Stimulated activated CD4-positive, alpha-beta T cell treated with anti-CD3 and anti-CD28 coated beads, Interleukin-12 subunit alpha, Interleukin-12 subunit beta, amount 100 ng/mL, for 48 hours (primary cell): Measurements from ENCODE around the gene FAM186B.
"Not testable (repeated sequence)": the region's sequence is repeated elsewhere in the genome, so short reads cannot be mapped to it uniquely, and the experiment has no call there.

Experiments used
- DNase-seq, 3 donors: peaks; one replicate each; pipeline ENCODE4 v3.0.0-alpha.2; 2020; ENCODE audit warnings: low read depth in 2 of 3, low spot score in 1 of 3

The FAM186B gene, protein sequence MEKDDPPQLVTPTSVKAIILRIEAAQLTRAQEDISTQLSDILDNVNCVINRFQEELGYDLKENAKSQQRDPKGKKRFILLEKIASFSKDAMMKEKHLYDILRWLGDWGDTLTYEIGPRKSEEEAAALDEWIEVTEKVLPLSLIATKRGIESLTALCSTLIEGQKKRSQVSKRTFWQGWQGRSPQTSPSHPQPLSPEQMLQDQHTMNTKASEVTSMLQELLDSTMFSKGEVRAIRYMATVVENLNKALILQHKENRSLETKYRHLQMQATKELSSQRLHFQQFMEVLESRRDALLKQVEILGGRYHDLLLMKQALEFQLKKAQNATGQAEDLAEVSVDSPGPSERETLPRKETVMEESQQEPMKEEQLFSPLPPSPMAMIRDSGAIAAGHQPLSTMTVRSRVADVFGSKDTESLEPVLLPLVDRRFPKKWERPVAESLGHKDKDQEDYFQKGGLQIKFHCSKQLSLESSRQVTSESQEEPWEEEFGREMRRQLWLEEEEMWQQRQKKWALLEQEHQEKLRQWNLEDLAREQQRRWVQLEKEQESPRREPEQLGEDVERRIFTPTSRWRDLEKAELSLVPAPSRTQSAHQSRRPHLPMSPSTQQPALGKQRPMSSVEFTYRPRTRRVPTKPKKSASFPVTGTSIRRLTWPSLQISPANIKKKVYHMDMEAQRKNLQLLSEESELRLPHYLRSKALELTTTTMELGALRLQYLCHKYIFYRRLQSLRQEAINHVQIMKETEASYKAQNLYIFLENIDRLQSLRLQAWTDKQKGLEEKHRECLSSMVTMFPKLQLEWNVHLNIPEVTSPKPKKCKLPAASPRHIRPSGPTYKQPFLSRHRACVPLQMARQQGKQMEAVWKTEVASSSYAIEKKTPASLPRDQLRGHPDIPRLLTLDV

DNA sequence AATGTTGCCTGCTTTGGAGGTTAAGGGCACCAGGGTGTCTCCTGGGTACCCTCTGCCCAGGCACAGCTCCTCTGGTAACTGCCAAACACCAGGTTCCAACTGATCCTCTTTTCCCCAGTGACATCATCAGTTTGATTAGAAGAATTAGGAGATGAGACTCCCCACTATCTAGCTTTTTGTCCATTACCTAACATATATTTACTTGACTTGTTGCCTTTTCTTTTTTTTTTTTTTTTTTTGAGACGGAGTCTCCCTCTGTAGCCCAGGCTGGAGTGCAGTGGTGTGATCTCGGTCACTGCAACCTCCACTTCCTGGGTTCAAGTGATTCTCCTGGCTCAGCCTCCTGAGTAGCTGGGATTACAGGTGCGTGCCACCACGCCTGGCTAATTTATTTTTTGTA, at the start of gene FAM186B:
FAM186B (minus strand) TSS at position 101 of the 400 bp plus-strand sequence. CDS start 162 bp downstream, outside the sequence.
- DNase-seq, result not testable (repeated sequence)

DNA sequence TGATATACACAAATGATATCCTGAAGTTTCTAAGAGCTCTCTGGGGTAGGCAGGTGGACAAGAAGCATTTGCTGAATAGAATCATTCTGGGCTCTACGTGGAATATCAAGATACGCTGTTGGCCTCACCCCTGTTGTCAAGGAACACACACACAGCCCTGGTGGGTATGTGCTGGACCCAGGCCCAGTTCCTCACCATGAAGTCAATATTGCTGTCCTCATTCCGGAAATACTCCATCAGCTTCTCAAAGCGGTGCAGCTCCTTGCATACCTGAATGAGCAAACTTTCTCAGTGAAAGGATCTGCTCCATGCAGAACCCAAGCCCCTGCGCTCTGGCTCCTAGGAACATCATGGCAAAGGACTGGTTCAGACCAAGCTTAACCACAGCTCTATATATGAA, 49.3 kb upstream of the FAM186B start:
- DNase-seq, result no peak

DNA sequence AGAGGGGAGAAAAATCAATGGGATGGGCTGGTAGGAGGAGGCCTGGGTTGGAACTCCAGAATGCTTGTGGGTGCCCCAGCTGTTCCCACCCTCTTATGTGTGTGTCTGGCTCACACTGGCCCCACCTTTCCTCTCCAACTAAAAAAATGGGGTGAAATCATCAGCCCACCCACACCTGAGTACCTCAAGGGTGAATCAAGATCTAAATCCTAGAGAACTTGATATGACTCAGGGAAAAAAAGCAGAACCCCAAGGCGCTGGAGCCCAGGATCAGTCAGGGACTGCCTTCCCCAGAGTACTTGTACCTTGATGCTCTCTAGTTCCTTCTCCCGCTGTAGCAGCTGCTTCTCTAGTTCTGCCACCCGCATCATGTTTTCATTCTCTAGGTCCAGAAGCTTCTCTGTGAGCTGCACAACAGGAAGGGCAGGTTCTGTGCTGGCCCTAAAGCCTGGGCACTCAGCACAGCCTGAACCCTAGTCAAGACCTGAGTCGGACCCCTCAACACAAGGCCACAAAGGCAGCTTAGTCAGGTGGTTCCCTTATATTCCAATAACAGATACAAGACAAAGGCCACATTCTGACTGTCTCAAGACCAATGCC, 47.6 kb upstream of the FAM186B start:
- no peak for DNase-seq

DNA sequence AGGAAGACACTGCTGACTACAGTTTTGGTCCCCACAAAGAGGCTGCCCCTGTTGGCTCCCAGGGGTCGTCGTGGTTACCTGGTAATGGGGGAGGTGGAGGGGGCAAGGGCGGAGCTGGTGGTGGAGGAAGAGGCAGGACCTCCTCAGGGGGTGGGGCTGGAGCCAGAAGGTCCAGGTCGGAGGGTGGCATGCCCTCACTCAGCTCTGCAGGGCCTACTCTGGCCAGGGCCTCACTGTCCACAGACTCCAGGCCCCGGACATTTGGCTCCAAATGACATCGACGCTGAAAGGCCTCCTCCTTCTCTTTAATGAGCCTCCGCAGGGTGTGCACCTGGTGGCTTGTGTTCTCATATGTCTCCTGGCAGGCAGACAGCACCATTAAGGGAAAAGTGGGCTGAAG, 46.4 kb upstream of the FAM186B start:
- no peak for DNase-seq

DNA sequence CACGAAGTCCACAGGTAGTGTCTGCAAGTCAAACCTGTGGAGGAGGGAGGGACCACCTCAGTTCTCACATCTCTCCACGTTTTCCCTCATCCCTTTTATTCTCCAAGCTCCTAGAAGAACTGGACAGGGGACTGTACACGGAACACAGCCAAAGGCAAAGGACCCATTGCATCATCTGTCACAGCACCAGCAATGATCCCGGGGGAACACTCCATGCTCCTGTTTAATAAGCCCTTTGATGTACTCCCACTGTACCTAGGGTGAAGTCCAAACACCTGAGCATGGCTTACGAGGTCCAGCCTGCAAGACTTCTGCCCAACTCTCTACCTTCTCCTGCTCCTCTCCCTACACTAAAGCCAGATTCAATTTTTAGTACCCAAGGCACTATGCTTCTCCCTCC, 44.5 kb upstream of the FAM186B start:
- no peak for DNase-seq

DNA sequence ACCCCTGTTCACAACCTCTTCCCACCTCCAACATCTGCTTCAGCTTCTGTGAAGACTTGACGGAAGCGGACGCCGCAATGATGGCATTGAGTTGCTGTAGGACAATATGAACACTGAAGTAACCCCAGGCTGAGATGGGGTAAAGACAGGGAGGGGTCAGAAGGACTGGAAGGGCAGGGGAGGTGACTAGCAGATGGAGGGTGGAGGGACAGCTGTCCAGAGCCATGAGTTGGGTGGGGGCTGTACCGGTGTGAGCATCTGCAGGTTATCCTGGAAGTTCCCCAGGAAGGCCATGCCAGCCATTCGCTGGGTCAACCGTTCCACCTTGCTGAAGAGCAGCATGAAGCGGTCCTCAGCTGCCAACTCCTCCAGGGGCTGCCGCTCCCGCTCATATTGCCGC, 44.0 kb upstream of the FAM186B start:
- DNase-seq, result no peak

DNA sequence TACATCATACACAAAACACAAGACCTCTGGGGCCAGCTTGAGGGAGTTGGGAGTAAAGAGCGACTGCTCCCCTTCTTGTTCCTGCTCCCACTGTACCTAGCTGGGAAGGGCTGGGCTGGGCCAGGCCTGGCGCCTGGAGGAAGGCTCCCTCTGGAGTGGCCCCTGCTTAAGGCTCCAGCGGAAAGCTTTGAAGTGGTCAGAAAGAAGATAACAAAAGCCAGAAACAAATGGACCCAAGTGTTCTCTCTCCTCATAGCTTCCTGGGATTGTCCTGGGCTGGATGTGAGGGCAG, 43.2 kb upstream of the FAM186B start:
- no peak for DNase-seq

DNA sequence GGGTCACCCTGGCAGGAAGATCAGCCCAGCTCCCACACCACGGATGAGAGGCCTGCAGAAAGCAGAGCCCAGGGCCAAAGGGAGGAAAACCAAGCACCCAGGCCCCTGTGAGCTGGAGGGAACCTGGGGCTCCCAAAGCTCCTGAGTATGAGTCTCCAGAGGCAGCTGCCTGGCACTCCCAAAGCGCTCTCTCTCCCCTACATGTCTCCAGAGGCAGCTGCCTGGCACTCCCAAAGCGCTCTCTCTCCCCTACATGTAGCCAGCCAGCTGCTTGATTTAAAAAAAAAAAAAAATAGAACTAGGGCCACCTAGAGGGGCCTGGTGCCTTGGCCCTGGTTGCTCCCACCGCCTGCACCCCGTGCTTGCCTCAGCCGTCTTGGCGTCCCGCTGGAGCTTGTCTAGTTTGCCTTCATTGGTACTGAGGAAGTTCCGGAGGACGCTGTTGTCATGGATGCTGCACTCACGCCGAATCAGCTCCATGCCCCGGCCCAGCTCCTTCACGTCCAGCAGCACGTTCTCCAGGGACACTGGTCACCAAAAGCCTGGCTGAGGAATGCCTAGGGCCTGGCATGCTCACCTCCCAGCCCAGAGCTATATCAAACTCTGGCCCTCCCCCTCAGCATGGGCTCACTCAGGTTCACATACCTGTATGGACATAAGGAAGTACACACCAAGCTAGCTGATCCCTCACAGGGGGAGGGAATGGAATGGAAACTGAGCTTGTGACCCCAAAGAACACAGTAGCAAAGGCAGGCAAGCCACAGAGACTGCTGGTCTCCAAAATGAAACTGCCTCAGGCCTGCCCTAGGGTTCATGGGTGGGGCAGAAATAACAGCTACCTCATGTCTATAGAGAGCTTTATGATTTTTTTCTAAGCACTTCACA, 42.6 kb upstream of the FAM186B start:
- no peak for DNase-seq

DNA sequence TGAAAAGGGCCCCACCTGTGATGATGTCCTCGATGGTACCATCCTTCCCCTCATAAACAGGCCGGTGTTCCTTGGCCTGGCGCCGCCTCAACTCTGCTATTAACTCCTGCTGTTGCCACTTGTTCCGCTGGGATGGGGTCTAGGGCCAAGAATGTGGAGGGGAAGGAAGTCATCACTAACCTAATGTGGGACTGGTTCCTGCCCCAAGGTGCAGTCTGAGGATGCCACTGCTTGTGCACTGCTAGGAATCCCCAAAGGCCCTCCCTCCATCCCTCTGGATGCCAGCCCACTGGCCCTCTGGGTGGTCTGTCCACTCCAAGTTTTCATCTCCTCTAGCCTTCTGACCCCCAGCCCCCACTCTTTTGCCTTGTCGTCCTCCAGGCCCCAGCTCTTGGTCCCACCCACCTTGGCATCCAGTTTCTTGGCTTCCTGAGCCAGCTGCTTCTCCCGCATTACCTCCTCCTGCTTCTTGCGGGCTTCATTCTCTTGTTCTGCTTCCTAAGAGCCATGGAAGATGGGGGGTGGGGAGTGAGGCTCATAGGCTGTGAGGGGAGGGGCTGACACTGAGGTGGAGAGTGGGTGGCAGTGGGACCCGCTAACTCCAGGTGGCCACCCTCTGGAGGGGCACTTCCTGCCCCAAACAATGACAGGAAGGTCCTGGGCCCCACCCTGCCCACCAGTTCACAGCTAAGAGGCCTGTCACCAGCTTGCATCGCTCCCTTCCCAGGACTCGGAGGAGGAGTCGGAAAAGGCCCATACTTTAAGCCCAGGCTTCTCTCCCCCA, 41.6 kb upstream of the FAM186B start:
- DNase-seq, result no peak

DNA sequence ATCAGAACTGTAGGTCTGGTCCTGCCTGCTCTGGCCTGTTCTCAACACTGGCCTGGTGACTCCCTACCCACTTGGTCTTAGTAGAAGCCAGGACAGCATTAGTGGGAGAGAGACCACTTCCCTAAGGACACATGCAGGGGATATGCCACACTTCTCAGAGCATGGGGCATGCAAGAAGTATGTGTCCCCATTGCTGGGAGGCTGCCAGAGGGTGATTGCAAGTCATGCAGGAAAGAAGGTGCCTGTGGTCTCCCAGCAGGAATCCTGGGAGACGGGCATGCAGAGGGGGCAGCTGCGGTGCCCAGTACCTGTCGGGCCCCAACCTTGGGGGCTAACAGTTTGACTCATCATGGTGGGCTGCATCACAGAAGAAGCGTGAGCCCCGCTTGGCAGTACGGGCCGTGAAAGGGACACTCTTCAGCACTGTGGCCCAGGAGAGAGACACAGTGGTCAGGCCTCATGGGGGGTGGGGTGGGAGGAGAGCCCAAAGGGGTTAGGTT, 40.9 kb upstream of the FAM186B start:
- no peak for DNase-seq

DNA sequence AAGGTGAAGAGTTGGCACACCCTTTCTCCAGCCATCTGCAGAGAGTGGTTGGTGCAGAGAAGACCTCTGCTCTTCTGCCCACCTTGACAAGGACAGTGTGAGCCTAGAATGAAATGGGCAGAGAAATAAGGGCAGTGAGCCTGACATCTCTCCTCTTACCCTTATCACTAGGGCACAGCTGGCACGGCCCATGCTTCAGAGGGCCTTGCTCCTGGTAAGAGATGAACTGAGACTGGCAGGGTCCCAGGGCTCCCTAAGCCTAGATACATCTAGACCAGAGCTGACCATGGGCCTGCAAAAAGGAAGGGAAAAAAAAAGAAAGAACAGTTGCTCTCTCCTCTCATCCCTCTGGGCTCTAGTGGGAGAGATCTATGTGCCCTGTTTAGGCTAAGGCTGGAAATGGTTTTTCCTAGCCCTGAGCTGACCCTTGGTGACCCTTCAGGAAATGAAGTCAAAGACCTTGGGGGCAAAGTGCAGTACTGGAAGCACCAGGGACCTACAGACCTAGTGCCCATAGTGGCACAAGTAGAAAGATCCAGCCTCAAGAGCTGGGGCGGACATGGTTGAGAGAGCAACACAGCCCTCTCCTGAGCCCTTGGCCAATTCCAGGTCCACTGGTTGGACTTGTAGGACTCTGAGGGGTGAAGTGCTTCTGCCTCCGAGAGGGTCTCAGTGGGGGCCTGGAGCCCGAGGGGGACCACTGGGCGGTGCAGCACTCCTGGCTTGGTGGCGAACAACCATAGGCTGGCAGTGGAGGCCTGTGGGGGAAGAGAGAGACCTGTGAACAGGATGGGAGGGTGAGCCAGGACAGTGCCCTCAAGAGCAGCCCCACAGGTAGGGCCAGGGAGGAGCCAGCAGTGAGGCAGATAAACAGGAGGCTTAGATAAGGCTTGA, 40.0 kb upstream of the FAM186B start:
- no peak for DNase-seq

DNA sequence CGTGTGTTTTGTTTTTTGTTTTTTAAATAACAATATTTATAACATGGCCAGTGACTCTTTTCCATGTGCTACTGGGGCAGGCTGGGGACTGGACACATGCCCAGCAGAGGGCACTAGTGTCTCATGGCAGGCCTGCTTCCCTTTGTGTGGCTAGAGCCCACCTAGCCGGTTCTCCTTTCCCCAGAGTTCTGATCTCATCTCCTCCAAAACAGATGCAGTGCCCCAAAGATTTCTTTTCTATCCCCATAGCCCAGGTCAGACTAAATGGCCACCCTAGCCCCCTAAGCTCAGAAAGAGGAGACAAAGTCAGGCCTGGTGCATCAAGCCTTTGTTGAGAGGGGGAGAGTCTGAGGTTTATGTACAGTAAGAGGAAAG, 39.2 kb upstream of the FAM186B start:
- peak; percentile 64 to 75 (median 66) for DNase-seq

DNA sequence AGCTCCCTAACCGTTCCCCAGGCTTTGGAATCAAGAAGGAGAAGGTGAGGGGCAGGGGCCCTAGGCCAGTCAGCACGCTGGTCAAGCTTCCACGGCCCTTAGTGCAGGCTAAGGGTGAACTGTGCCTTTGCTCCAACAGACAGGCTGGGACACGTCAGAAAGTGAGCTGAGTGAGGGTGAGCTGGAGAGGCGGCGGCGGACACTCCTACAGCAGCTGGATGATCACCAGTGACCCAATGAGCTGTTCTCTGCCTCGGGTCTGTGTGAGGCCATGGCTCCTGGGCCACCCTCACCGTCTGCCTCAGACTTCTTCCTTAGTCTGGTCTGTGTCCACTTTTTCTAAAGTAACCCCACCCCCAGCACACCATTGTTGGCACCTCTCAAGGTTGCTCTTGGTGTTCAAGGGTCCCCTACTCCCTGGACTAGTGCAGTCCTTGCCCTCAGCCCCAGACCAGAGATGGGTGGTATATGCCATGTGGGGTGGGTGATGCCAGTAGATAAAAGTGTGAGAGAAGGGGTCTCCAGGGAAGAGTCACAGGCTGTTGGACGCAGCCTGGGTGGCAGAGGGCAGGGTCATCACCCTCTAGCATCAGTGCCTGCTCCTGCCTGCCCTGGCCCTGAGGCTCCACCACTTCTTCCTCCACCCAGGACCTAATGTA, 38.7 kb upstream of the FAM186B start:
- DNase-seq, result no peak

DNA sequence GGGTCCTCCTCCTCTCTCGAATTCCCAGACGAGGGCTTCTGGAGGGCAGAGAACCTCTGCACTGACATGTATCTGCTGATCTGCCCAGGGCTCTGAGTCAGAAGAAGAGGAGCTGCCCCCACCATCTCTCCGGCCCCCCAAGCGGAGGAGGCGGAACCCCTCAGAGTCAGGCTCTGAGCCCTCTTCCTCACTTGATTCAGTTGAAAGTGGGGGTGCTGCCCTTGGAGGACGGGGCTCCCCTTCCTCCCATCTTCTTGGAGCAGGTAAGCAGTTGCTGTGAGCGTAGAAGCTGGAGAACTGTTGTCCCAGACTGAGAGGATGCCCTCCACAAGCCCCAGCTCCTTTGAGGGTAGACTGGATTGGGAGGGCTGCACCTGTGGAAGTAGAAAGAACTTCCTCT, 37.7 kb upstream of the FAM186B start:
- no peak for DNase-seq

DNA sequence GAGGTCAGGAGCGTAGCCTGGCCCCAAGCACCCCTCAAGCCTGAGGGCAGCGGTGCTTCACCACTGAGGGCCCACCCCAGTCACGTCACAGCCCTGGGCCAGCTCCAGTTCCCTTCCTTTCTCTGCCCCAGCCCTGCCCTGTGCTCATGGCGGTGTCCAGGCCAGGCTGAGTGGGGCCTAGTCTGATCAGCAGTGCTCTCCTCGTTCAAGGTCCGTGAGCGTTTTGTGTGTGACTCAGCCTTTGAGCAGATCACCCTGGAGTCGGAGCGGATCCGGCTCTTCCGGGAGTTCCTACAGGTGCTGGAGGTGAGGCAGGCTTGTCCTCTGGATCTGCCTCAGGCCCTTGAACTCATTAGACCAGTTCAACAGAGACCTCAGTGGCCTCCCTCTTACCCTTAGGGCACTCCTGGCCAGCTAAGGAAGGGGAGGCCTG, 36.9 kb upstream of the FAM186B start:
- no peak for DNase-seq

DNA sequence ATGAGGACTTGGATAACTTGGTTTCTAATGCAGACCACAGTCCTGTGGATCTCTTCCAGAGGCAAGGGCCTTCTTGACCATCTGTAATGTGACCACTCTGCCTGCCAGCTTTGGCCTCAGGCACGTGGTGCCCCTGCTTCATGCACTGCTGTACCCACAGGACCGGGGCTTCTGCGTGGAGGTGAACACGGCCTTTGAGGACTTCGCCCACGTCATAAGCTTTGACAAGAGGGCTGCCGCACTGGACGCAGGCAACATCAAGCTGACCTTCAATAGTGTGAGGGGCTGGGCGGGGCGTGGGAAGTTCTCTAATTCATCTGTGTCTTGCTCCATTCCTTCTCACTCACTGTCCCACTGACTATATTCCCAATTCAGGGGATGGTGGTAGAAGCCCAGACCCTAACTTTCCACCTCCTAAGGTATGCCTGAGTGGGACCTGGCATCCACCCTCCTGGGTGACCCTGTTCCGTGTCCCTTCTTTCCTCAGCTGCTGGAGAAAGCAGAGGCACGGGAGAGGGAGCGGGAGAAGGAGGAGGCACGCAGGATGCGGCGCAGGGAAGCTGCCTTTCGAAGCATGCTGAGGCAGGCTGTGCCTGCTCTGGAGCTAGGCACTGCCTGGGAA, 36.4 kb upstream of the FAM186B start:
- DNase-seq, result no peak

DNA sequence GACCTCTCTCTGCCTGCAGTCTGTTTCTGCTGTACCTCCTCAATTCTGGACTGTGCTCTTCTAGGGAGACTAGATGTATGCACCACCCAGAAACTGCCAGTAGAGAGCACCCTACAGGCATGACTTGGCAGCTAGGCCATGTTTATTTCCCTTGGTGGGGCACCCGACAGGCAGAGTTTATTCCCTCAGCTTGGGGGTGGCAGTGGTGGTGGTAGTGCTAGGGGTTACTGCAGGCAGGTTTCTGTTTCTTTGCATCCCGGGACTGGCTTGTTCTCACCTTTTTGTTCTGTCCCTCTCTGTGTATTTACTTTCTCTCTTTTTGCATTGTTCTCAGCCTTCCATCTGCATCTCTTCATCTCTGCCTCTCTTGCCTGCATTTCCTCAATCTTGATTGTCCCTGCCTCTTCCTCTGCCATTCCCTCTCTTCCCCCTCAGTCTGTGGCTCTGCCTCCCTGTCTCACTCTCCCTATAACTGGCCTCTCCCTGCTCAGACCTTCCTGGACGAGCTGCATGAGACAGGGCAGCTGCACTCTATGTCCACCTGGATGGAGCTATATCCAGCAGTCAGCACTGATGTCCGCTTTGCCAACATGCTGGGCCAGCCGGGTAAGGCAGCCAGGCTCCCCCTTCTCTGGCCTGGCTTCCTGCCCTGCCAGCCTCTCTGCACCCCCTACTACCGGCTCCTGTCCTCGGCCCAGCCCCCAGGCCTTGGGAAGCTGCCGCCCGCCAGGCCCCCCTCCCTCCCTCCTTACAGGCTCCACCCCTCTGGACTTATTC, 31.7 kb upstream of the FAM186B start:
- DNase-seq, result peak; percentile 31 to 62 (median 40)
